ENCODE results near the gene RFC2.

GRCh38 chr7:74256491-74257408 lies 2.6 kb upstream of the RFC2 start:
- TF ChIP-seq CTCF (IDR thresholded peaks at IDR 0.05 in 2 of 3, conservative IDR thresholded peaks at IDR 0.05 in 1 of 3; ENCODE audit: control insufficient read depth in 2 of 3, extremely low read depth in 1 of 3, insufficient read depth in 1 of 3, low read depth in 3 of 3, low read length in 3 of 3) (no peak), SUZ12 (IDR thresholded peaks at IDR 0.05; ENCODE audit: unreplicated experiment) (no peak), ZNF687 (IDR thresholded peaks at IDR 0.05) (no peak), GABPA (IDR thresholded peaks at IDR 0.05; ENCODE audit: low read depth) (no peak), POLR2AphosphoS5 (IDR thresholded peaks at IDR 0.05; ENCODE audit: low read length) (no peak)
